Tibial artery (tissue), 4 donors: Measurements from ENCODE around the gene PLET1.

ENCODE experiments used
- DNase-seq, 2 donors: peaks; one replicate each; pipeline ENCODE4 v3.0.0-alpha.2; 2019
- H3K27ac ChIP-seq, 2 donors: fragments of 200-600 bp; sonication (generic) in 1 of 2; 1 replicate in 1 of 2; 2 replicates in 1 of 2; pipeline ENCODE4 v1.5.1; 2018 to 2019; ENCODE audit warnings: mild to moderate bottlenecking in 1 of 2
- H3K27me3 ChIP-seq, 2 donors: fragments of 200-600 bp; sonication (generic) in 1 of 2; one replicate each; pipeline versions ENCODE4 v1.5.1 to v1.6.0; 2016 to 2019
- H3K36me3 ChIP-seq, 3 donors: fragments of 200-600 bp; sonication (generic) in 2 of 3; one replicate each; pipeline ENCODE4 v1.5.1; 2016 to 2019; ENCODE audit warnings: mild to moderate bottlenecking in 2 of 3
- H3K4me1 ChIP-seq, 4 donors: fragments of 200-600 bp; sonication (generic) in 2 of 4; 1 replicate in 3 of 4; 2 replicates in 1 of 4; pipeline ENCODE4 v1.5.1; 2016 to 2019
- H3K4me3 ChIP-seq, 2 donors: fragments of 200-600 bp; sonication (generic) in 1 of 2; 1 replicate in 1 of 2; 2 replicates in 1 of 2; pipeline ENCODE4 v1.5.1; 2018 to 2019; ENCODE audit warnings: mild to moderate bottlenecking in 2 of 2
- H3K9me3 ChIP-seq, 3 donors: fragments of 200-600 bp; sonication (generic) in 1 of 3; one replicate each; pipeline ENCODE4 v1.5.1; 2016 to 2019
- CTCF ChIP-seq, 2 experiments: fragments of 200-600 bp in 1 of 2; fragments of 450-650 bp in 1 of 2; IDR thresholded peaks; one replicate each; pipeline ENCODE4 v1.5.1; 2017 to 2019; ENCODE audit warnings: antibody characterized with exemption in 2 of 2, mild to moderate bottlenecking in 1 of 2, moderate library complexity in 1 of 2
- intact Hi-C: fragments of 100-400 bp; cut with DNase I; formaldehyde crosslinking; loops from one replicate; pipeline ENCODE4 v1.15.0; 2023; ENCODE audit warnings: low total_unique reads

PLET1 gene

GRCh38 chr11:112296044-112296443 lies 35.4 kb upstream of the PLET1 start:
- intact Hi-C loops, result no loop called here
- no peaks in the 10 kb centered on the region for H3K36me3 ChIP-seq
- peaks cover 0 to 80% (median 30%) of the 10 kb centered on the region in 4 donors for H3K4me1 ChIP-seq
- H3K4me3 ChIP-seq, result no peak overlapping the region
- TF ChIP-seq CTCF (IDR thresholded peaks at IDR 0.05), result no peak
- no peak for DNase-seq
- H3K27ac ChIP-seq, result peak overlapping the region; percentile 88 to 91
- no peaks in the 10 kb centered on the region for H3K9me3 ChIP-seq
- no peaks in the 10 kb centered on the region for H3K27me3 ChIP-seq

GRCh38 chr11:112294688-112295340 lies 34.2 kb upstream of the PLET1 start:
- DNase-seq, result no peak
- TF ChIP-seq CTCF (IDR thresholded peaks at IDR 0.05), result no peak
- H3K36me3 ChIP-seq, result no peaks in the 10 kb centered on the region
- peaks cover 0 to 77% (median 36%) of the 10 kb centered on the region in 4 donors for H3K4me1 ChIP-seq
- intact Hi-C loops, result no loop called here
- no peaks in the 10 kb centered on the region for H3K27me3 ChIP-seq
- no peak overlapping the region for H3K4me3 ChIP-seq
- H3K9me3 ChIP-seq, result no peaks in the 10 kb centered on the region
- H3K27ac ChIP-seq, result peak overlapping the region; percentile 88 to 91

GRCh38 chr11:112293614-112294013 lies 33.0 kb upstream of the PLET1 start:
- Histone ChIP-seq H3K4me1 (peaks cover 0 to 75% (median 37%) of the 10 kb centered on the region in 4 donors), H3K27me3 (no peaks in the 10 kb centered on the region), H3K36me3 (no peaks in the 10 kb centered on the region), H3K27ac (peak overlapping the region; percentile 88 to 91), H3K9me3 (no peaks in the 10 kb centered on the region), H3K4me3 (no peak overlapping the region)
- no peak for TF ChIP-seq CTCF (IDR thresholded peaks at IDR 0.05)
- DNase-seq, result no peak
- intact Hi-C loops, result no loop called here

GRCh38 chr11:112292785-112293407 lies 32.2 kb upstream of the PLET1 start:
- peak; percentile 82 to 83 for DNase-seq
- no peak overlapping the region for H3K4me3 ChIP-seq
- TF ChIP-seq CTCF (IDR thresholded peaks at IDR 0.05), result no peak
- no peaks in the 10 kb centered on the region for H3K27me3 ChIP-seq
- no peaks in the 10 kb centered on the region for H3K36me3 ChIP-seq
- no peaks in the 10 kb centered on the region for H3K9me3 ChIP-seq
- peak overlapping the region; percentile 88 to 91 for H3K27ac ChIP-seq
- intact Hi-C loops, result no loop called here
- H3K4me1 ChIP-seq, result peaks cover 0 to 67% (median 35%) of the 10 kb centered on the region in 4 donors

- Histone ChIP-seq H3K36me3 (no peaks in the 10 kb centered on the region), H3K27ac (peak overlapping the region; percentile 88 to 91), H3K9me3 (no peaks in the 10 kb centered on the region), H3K27me3 (no peaks in the 10 kb centered on the region), H3K4me3 (no peak overlapping the region), H3K4me1 (peaks cover 0 to 66% (median 35%) of the 10 kb centered on the region in 4 donors)
- no peak for DNase-seq
- intact Hi-C loops, result no loop called here
- TF ChIP-seq CTCF (IDR thresholded peaks at IDR 0.05), result no peak
Measured at GRCh38 chr11:112292188-112292587, 31.5 kb upstream of the PLET1 start.
